Gastroesophageal sphincter (tissue), 4 donors: Measurements from ENCODE around the gene XRCC4. TPM values are rescaled to one million over a fixed set of nuclear protein-coding genes. Genes with fewer than 3 reads are reported as not detected.

ENCODE experiments used
- ATAC-seq: fragments of 150-250 bp; one replicate; pipeline ENCODE4 v1.9.1; 2016; ENCODE audit warnings: mild to moderate bottlenecking, moderate library complexity
- H3K27ac ChIP-seq, 4 donors: fragments of 200-600 bp; sonication (generic) in 3 of 4; 1 replicate in 3 of 4; 2 replicates in 1 of 4; pipeline ENCODE4 v1.5.1; 2016 to 2019
- H3K27me3 ChIP-seq: fragments of 200-600 bp; sonication (generic); one replicate; pipeline ENCODE4 v1.5.1; 2019
- H3K36me3 ChIP-seq, 2 donors: fragments of 200-600 bp; sonication (generic); one replicate each; pipeline ENCODE4 v1.5.1; 2019; ENCODE audit warnings: control low read depth in 1 of 2
- H3K4me1 ChIP-seq, 3 donors: fragments of 200-600 bp; sonication (generic); 1 replicate in 2 of 3; 2 replicates in 1 of 3; pipeline ENCODE4 v1.5.1; 2016 to 2019; ENCODE audit warnings: control low read depth in 2 of 3
- H3K4me3 ChIP-seq, 2 donors: fragments of 200-600 bp; sonication (generic); one replicate each; pipeline ENCODE4 v1.5.1; 2019; ENCODE audit warnings: mild to moderate bottlenecking in 1 of 2, moderate library complexity in 1 of 2
- H3K9me3 ChIP-seq, 3 donors: fragments of 200-600 bp; sonication (generic); one replicate each; pipeline ENCODE4 v1.5.1; 2017 to 2019; ENCODE audit warnings: control low read depth in 2 of 3
- EP300 ChIP-seq: sonication (generic); formaldehyde crosslinking; IDR thresholded peaks from one replicate; pipeline ENCODE4 v1.6.1; 2017; ENCODE audit warnings: antibody characterized with exemption, mild to moderate bottlenecking
- POLR2A ChIP-seq, 2 donors: fragments of 450-650 bp; IDR thresholded peaks; one replicate each; pipeline ENCODE4 v1.6.1; 2017; ENCODE audit warnings: antibody characterized with exemption in 2 of 2, mild to moderate bottlenecking in 2 of 2, moderate library complexity in 1 of 2
- POLR2AphosphoS5 ChIP-seq: sonication (generic); formaldehyde crosslinking; IDR thresholded peaks from one replicate; pipeline ENCODE4 v1.6.1; 2017; ENCODE audit warnings: antibody characterized with exemption
- WGBS, 2 donors: methylation state at CpG; one replicate each; pipeline ENCODE4 v1.1.5; 2018; ENCODE audit warnings: low coverage in 1 of 2; 5-methylcytosine and 5-hydroxymethylcytosine counted together
- total RNA-seq, 4 donors: library from RNA; depleted of rRNA; stranded (reverse); fragments of >200 nt; gene quantifications; one replicate each; pipeline ENCODE4 v1.1.0, GENCODE V29; 2016
- TF ChIP-seq, protein P1 (sequence below), 4 experiments: fragments of 200-600 bp in 2 of 4; fragments of 450-650 bp in 2 of 4; sonication (generic) in 1 of 4; IDR thresholded peaks; one replicate each; pipeline ENCODE4 v1.5.1; 2017 to 2019; ENCODE audit warnings: antibody characterized with exemption in 4 of 4, mild to moderate bottlenecking in 2 of 4, moderate library complexity in 2 of 4

XRCC4 gene
- total RNA-seq: 1 to 10 TPM; 3.7 to 9.3 (median 5.4) TPM

DNA sequence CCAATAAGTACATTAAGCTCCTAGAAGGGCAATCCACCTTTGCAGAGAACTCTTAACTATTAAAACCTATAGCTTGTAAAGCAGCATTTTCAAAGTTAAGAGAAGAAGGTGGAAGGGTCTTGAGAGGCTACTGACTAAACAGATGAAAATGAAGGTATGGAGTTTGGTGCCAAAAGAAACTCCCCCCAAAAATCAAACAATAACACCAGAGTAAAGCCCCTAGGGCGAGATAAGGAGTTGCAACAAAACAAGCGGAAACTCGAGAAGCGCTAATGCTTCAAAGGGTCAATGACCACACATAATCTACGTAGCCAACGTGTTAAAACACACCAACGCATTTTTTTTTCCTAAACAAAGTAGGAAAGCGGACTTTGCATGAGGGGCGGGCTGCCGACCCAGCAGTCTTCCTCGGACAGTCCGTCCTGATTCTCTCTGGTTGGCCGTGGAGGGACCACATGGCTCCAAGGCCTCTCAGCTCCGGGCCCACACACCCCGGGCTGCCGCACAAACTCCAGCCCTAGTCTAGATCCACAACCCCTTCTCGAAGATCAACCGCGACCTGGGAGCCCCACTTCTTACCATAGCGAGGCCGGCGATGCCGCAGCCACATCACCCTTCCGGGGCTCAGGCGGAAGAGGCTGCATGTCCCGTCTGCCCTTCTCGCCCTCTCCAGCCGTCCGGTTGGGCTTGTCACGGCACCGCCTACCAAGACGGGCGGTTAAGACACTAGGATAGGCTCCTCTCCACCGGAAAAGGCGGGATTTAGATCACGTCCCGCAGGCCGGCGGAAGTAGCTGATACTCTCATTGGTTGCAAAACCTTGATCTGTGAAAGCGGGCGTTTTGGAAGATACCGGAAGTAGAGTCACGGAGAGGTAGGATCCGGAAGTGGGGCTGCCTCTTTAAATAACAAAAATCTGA is at the start of gene XRCC4, which contains the start of gene TMEM167A:
Gene XRCC4, plus strand, starts transcription at position 806 of the 920 bp plus-strand sequence. CDS start 27,373 bp downstream, outside the sequence.
Gene TMEM167A, minus strand, starts transcription at position 653 of the 920 bp plus-strand sequence. Its CDS starts 71 bp downstream, at position 582.
- H3K9me3 ChIP-seq: no peaks in the 10 kb centered on the region
- no peaks in the 10 kb centered on the region for H3K27me3 ChIP-seq
- peaks cover 7 to 53% (median 11%) of the 10 kb centered on the region in 3 donors for H3K4me1 ChIP-seq
- ATAC-seq: peak; percentile 100
- 0 to 1% methylated on average over 13 to 29 of the region's 44 CpGs for WGBS, 2 donors
- no peaks in the 10 kb centered on the region for H3K36me3 ChIP-seq
- peak within 1 kb of the TSS; percentile 80 to 98 (median 85) for H3K27ac ChIP-seq
- peak within 1 kb of the TSS; percentile 59 to 98 for H3K4me3 ChIP-seq
- TF ChIP-seq POLR2A (IDR thresholded peaks at IDR 0.05) (peak; percentile 73 to 83), EP300 (no peak), POLR2AphosphoS5 (peak; percentile 96)
- TF ChIP-seq, protein P1, sequence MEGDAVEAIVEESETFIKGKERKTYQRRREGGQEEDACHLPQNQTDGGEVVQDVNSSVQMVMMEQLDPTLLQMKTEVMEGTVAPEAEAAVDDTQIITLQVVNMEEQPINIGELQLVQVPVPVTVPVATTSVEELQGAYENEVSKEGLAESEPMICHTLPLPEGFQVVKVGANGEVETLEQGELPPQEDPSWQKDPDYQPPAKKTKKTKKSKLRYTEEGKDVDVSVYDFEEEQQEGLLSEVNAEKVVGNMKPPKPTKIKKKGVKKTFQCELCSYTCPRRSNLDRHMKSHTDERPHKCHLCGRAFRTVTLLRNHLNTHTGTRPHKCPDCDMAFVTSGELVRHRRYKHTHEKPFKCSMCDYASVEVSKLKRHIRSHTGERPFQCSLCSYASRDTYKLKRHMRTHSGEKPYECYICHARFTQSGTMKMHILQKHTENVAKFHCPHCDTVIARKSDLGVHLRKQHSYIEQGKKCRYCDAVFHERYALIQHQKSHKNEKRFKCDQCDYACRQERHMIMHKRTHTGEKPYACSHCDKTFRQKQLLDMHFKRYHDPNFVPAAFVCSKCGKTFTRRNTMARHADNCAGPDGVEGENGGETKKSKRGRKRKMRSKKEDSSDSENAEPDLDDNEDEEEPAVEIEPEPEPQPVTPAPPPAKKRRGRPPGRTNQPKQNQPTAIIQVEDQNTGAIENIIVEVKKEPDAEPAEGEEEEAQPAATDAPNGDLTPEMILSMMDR (IDR thresholded peaks at IDR 0.05): no peak

DNA sequence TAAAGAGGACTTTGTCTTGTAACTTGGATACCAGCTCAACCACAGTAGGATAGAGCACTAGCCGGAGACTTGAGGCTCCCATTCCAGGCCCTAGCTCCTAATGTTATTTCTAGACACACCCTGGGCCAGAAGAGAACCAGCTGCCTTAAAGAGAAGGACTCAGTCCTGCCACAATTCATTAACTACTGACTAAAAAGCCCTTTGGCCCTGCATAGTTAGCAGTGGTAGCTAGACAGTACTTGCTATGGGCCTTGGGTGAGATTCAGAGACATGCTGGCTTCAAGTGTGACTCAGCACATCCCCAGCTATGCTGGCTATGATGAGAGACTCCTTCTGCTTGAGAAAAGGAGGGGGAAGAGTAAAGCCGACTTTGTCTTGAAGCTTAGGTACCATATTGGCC is 47.4 kb upstream of the XRCC4 start:
- peaks cover 0 to under 1% (median 0%) of the 10 kb centered on the region in 3 donors for H3K4me1 ChIP-seq
- no peak for TF ChIP-seq POLR2A (IDR thresholded peaks at IDR 0.05)
- TF ChIP-seq EP300: no peak
- TF ChIP-seq POLR2AphosphoS5: no peak
- TF ChIP-seq, protein P1 (IDR thresholded peaks at IDR 0.05): no peak
- H3K9me3 ChIP-seq: no peaks in the 10 kb centered on the region
- no peaks in the 10 kb centered on the region for H3K36me3 ChIP-seq
- 33 to 100% methylated on average over 1 of the region's 2 CpGs for WGBS, 2 donors
- peak; percentile 28 for ATAC-seq
- no peak overlapping the region for H3K4me3 ChIP-seq
- H3K27ac ChIP-seq: no peak overlapping the region
- no peaks in the 10 kb centered on the region for H3K27me3 ChIP-seq

DNA sequence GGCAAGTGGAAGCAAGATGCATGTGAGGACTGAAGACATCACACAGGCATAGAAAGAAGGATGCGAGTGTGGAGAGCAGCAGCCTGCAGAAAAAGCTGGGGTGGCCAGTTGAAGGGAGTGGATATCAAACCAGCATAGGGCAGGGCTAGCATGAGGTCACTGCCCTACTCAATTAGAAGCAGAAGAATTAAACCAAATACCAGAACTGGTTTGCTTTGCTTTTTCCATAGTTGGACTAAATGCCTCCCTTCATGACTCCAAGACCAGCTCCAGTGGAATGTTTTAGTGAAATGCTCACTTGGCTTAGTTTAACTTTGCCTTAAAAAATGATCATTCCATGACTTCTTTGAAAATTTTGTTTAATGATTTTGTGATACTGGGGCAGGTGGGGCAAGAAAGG is 46.0 kb upstream of the XRCC4 start:
- Histone ChIP-seq H3K27me3 (no peaks in the 10 kb centered on the region), H3K27ac (no peak overlapping the region), H3K4me1 (peaks cover 0 to 14% (median 0%) of the 10 kb centered on the region in 3 donors), H3K9me3 (no peaks in the 10 kb centered on the region), H3K4me3 (no peak overlapping the region), H3K36me3 (no peaks in the 10 kb centered on the region)
- 33 to 94% methylated on average over 1 of the region's 1 CpG for WGBS, 2 donors
- no peak for TF ChIP-seq EP300
- no peak for TF ChIP-seq POLR2A (IDR thresholded peaks at IDR 0.05)
- TF ChIP-seq, protein P1 (IDR thresholded peaks at IDR 0.05): no peak
- no peak for TF ChIP-seq POLR2AphosphoS5
- ATAC-seq: no peak

DNA sequence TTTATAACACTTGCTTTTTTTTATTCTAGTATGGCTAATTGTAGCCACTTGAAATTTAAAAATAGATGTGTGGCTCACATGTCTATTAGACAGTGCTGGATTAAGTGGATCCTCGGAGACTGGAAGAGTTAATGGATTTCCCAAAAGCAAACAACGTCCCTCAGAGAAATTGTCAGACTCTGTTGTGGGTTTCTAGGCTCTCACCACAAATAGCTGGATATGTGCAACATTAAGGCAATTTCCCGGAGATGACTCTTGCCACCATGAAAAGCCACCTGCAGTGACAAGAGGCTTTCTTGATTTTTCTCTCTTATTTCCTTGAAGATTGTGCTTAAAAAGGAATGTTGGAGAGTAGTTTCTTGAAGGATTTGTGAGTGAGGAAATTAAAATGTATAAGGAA is 43.3 kb upstream of the XRCC4 start:
- no peak for ATAC-seq
- Histone ChIP-seq H3K36me3 (no peaks in the 10 kb centered on the region), H3K4me3 (no peak overlapping the region), H3K27ac (no peak overlapping the region), H3K27me3 (no peaks in the 10 kb centered on the region), H3K9me3 (no peaks in the 10 kb centered on the region), H3K4me1 (peaks cover 0 to 14% (median 0%) of the 10 kb centered on the region in 3 donors)
- WGBS, 2 donors: 59 to 72% methylated on average over 3 of the region's 3 CpGs
- TF ChIP-seq EP300 (no peak), POLR2A (IDR thresholded peaks at IDR 0.05) (no peak), POLR2AphosphoS5 (no peak)
- TF ChIP-seq, protein P1 (IDR thresholded peaks at IDR 0.05): no peak
